Fibroblast of villous mesenchyme (primary cell): ENCODE results near the gene TNFRSF12A. TPM values are rescaled to one million over a fixed set of nuclear protein-coding genes. Genes with fewer than 3 reads are reported as not detected.
"Not testable (repeated sequence)": the region's sequence is repeated elsewhere in the genome, so short reads cannot be mapped to it uniquely, and the experiment has no call there.

Experiments used
- DNase-seq: peaks from one replicate; pipeline ENCODE4 v3.0.0-alpha.2; 2010; ENCODE audit warnings: low read depth
- H3K4me3 ChIP-seq: 2 replicates; pipeline ENCODE4 v1.5.1; 2011; ENCODE audit warnings: low read depth, mild to moderate bottlenecking, low read length
- CTCF ChIP-seq: IDR thresholded peaks from 2 replicates; pipeline ENCODE4 v1.5.1; 2012; ENCODE audit warnings: low read depth, mild to moderate bottlenecking, low read length; ENCODE audit not compliant: insufficient read depth
- total RNA-seq: library from RNA; depleted of rRNA; stranded (reverse); fragments of >200 nt; gene quantifications from 2 replicates; pipeline ENCODE4 v1.2.3, GENCODE V29; 2012

Gene TNFRSF12A
- total RNA-seq, 1 donor = 196 TPM

- no peak for DNase-seq
- no peak overlapping the region for H3K4me3 ChIP-seq
- TF ChIP-seq CTCF = no peak
Observed at GRCh38 chr16:3049921-3050481, 29.8 kb downstream of the TNFRSF12A start.

- TF ChIP-seq CTCF = no peak
- no peak for DNase-seq
- no peak overlapping the region for H3K4me3 ChIP-seq
Observed at GRCh38 chr16:3050487-3050886, 30.3 kb downstream of the TNFRSF12A start.

- no peak for DNase-seq
- TF ChIP-seq CTCF = no peak
- H3K4me3 ChIP-seq = no peak overlapping the region
Observed at GRCh38 chr16:3051009-3051408, 30.8 kb downstream of the TNFRSF12A start.

GRCh38 chr16:3051494-3051893 lies 31.3 kb downstream of the TNFRSF12A start:
- no peak for TF ChIP-seq CTCF
- no peak for DNase-seq
- H3K4me3 ChIP-seq = no peak overlapping the region

GRCh38 chr16:3052571-3053329 lies 32.6 kb downstream of the TNFRSF12A start:
- DNase-seq, H3K4me3 ChIP-seq: not testable (repeated sequence)

- DNase-seq, H3K4me3 ChIP-seq: not testable (repeated sequence)
Observed at GRCh38 chr16:3053330-3053710, 33.2 kb downstream of the TNFRSF12A start.

- no peak for TF ChIP-seq CTCF
- no peak for DNase-seq
- no peak overlapping the region for H3K4me3 ChIP-seq
Observed at GRCh38 chr16:3054965-3055733, 35.0 kb downstream of the TNFRSF12A start.

- H3K4me3 ChIP-seq, DNase-seq: not testable (repeated sequence)
Observed at GRCh38 chr16:3055734-3056115, 35.6 kb downstream of the TNFRSF12A start.
